NCI-H526 (cell line): ENCODE data around the gene SLC25A3.
"Not testable (repeated sequence)": the region's sequence is repeated elsewhere in the genome, so short reads cannot be mapped to it uniquely, and the experiment has no call there.

ENCODE experiments used
- DNase-seq, 2 experiments: peaks; one replicate each; lab custom pipeline; 2025; lab: John Stamatoyannopoulos, UW

Gene SLC25A3

DNA sequence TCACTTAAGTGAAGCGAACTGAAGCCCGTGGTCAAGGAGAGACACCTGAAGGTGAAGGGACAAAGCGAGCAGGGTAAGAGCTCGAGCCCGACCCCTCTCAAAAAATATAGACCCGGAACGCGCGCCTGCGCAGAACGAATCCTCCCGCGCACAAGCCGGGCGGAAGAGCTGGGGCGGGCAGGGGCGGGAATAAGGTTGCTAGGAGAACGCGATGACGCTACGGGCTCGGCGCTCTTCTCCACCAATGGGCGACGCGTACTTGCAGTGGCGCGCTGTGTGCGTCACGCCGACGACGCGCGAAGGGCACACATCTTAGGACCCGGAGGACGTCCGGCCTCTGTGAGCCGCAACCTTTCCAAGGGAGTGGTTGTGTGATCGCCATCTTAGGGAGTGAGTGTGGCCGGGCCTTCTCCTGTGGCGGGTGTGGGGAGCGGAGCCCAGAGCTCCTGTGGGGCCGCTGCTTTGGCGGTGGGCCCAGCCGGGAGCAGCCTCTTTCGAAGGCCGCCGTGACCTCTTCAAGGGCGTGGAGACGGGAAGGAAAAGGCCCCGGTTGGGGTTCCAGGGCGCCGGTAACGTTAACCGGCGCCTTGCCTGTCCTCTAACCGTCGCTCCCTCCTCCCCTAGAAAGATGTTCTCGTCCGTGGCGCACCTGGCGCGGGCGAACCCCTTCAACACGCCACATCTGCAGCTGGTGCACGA lies at the start of gene SLC25A3:
SLC25A3 (plus strand) TSS at position 336 of the 699 bp plus-strand sequence; CDS start at position 629, 293 bp downstream.
- peak; percentile 92 to 98 for DNase-seq

DNA sequence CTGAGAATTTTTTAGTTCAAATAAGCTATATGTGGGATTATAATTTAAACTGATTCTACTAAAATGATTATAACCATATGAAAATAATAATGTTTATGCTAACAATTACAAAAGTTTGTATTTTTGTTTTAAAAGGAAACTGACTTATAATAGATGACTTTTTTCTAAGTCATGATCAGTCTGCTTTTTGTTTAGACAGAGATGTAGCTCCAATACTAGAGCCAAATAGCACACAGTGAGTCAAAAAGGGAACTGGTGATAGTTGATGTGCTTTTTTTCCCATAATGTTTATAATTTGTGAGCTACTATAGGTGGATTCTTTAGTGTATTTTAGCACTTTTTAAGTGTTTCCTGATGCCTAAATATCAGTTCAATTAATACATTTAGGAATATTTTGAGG lies 49.8 kb upstream of the SLC25A3 start:
- DNase-seq = no peak

DNA sequence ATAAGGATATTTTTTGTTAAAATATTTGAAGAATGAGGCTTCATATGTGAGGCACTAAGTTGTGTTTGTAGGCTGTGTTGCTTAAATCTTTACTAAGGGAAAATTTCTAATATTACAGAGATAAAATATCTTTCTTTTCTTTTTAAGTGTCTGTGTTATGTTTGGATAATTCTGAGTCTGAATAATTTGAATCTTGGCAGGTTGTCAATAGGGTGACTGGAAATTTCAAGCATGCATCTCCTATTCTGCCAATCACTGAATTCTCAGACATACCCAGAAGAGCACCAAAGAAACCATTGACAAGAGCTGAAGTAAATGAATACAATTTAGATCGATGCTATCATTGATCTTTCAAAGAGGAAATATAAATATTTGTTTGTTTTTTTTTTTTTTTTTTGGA lies 48.7 kb upstream of the SLC25A3 start:
- no peak for DNase-seq

DNA sequence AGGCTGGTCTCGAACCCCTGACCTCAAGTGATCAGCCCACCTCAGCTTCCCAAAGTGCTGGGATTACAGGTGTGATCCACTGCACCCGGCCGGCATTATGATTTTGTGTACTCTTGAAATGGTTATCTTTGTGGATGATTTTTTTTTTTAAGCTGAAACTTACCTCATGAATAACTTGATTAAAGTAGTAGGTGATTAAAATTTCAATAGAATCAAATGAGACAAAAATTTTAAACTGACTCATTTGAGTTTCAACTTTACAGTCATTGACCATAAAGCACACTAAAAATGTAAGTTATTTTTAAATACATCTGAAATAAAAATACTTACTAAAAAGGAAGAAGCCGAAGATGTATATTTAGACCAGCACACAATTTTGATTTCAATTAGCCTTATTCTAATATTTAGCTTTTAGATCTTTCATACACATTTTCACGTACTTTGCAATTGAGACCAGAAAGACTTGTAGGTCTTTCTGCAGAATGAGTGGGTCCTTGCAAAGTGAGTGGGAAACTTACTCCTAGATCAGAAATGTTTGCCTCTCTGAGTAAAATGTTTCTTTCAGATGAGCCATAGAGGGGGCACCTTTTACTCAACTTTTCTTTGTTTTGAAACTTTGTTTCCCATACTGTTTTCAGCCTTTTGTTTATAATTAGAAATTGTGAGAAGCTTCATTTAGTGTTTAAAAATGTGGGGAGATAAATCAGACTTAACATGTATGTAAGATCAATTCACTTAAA lies 43.9 kb upstream of the SLC25A3 start:
- DNase-seq = no peak

DNA sequence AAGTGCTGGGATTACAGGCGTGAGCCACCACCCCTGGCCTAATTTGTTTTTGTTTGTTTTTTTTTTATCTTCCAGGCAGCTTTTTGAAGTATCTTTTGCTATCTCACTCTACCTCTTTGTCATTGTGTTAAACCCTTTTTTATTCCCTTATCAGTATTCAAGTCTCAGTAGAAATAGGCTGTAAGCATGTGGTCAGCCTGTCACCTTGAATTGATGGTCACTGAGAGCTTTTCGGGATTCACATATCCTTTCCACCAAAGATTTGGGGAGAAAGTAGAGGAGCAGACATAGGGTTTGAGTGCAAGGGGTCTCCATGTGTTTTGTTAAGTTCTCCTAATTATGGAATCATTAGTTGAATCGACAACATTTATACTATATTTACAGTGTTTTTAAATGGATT lies 41.7 kb upstream of the SLC25A3 start:
- DNase-seq = no peak

DNA sequence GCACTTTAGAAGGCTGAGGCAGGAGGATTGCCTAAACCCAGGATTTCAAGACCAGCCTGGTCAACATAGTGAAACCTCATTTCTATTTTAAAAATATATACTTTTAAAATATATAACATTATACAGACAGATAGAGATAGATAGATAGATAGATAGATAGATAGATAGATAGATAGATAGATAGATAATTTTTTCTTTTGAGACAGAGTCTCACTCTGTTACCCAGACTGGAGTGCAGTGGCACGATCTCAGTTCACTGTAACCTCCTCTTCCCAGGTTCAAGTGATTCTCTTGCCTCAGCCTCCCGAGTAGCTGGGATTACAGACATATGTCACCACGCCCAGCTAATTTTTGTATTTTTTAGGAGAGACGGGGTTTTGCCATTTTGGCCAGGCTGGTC lies 35.4 kb upstream of the SLC25A3 start:
- not testable (repeated sequence) for DNase-seq

DNA sequence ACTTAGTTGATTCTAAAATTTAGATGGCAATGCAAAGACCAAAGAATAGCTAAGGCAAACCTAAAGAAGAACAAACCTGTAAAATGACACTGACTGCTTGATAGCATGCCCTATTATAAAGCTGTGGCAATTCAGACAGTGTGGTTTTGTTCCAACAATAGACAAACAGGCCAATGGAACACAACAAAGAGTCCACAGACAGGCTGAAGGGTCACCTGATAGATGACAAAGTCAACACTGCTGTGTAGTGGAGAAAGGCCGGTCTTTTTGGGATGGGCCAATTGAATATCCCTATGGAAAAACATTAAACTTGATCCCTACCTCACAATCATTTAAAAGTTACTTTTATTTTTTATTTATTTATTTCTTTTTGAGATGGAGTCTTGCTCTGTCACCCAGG lies 33.8 kb upstream of the SLC25A3 start:
- no peak for DNase-seq

DNA sequence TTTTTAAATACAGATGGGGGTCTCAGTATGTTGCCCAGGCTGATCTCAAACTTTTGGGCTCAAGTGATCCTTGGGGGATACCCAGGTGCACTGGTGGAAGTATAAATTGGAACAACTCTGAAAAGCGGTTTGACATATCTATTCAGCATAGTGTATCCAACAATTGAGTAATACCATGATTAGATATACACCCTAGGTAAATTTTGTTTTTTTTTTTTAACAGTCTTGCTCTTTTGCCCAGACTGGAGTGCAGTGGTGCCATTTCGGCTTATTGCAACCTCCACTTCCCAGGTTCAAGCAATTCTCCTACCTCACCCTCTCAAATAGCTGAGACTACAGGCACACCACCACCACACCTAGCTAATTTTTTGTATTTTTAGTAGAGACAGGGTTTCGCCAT lies 31.6 kb upstream of the SLC25A3 start:
- DNase-seq = no peak

DNA sequence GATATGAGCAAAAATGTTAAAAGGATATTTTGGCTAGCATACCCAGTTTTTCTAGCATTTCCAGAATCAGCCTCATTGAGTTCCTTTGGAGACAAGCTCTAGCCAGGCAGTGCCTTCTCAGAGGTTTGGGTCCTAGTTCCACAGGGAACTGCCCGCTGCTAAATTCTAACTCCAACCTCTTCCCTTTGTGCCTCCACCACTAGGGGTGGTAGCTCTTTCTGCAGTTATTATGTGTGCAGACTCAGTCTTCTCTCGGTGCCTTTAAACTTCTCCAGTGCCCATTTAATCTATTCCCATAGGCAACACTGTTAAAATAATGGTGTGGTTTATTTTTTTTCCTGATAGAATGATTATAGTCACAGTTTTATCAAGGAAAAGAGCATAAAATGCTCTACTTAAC lies 21.5 kb upstream of the SLC25A3 start:
- peak in 1 of 2 experiments; percentile 37 for DNase-seq

DNA sequence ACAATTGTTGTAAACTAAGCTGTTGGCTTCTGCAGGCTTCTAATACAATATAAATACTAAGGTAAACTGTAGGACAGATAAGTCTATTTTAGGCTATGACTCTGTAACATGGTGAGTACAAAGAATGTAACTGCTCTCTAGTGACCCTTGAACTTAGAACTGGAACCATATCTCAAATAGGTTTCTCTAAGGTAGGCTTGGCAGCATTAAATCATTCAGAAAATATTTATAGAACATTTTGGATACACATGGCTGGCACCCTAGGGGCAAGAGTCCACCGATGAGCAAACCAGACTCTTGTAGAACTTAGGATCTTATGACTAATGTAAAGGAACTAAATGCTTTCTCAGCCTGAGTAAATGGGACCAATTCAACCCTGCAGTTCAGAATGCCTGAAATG lies 19.4 kb upstream of the SLC25A3 start:
- no peak for DNase-seq

DNA sequence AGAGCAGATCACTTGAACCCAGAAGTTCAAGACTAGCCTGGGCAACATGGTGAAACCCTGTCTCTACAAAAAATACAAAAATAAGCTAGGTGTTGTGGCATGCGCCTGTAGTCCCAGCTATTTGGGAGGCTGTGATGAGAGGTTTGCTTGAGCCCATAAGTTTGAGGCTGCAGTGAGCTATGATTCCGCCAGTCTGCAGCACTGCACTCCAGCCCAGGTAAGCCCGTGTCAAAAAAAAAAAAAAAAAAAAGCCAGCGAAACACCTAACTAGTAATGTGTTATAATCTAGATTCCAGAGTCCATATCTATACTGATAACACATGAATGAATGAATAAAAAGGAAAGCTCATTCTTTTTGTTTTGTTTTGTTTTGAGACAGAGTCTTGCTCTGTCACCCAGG lies 18.5 kb upstream of the SLC25A3 start:
- no peak for DNase-seq

DNA sequence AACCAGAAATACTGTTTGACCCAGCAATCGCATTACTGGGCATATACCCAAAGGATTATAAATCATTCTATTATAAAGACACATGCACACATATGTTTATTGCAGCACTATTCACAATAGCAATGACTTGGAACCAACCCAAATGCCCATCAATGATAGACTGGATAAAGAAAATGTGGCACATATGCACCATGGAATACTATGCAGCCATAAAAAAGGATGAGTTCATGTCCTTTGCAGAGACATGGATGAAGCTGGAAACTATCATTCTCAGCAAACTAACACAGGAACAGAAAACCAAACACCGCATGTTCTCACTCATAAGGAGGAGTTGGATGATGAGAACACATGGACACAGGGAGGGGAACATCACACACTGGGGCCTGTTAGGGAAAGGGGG lies 16.7 kb upstream of the SLC25A3 start:
- DNase-seq = not testable (repeated sequence)

DNA sequence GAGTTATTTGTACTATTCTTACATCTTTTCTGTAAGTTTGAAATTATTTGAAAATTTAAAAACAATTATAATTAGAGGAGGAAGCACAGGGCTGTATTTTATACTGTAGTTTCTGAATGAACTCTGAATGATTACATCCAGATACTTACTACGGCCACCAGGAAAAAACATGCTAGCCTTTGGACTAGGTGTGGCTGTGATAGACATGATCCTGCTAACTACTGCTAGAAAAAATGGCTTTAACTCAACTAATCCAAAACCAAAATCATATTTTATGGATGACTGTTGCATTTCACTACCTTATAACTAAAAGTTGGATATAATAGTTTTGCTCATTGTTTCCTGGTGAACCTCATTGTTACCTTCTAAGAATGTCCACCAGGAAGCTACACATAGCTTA lies 15.1 kb upstream of the SLC25A3 start:
- DNase-seq = no peak

DNA sequence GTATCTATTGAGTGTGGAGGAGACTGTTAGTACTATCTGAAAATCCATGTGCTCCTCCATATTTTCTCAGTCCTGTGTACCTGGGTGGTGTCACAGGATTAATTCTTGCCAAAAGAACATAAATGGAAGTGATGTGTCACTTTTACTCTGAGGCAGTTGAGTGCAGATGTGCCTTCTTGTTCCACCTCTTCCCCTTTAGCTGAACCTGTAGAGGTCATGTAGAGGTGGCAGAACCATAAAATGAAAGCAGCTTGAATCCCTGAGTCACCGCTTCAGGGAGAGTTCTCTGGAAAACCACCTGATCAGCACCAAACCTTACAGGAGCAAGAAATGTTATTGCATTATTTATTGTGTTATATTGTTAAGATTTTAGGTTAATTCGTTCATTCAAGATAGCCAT lies 14.7 kb upstream of the SLC25A3 start:
- DNase-seq = no peak

DNA sequence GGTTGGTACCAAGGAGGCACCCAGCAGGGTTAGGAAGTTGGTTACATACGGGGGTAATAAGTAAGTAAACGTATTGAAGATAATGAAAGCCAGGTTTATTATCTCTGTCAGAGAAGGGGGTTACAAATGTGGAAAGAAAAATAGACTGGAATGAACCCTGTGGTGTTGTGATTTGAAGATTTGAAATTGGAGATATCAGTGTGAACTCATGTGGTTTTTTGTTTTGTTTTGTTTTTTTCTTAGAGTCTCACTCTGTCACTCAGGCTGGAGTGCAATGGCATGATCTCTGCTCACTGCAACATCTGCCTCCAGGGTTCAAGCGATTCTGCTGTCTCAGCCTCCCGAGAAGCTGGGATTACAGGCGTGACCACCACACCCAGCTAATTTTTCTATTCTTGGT lies 14.1 kb upstream of the SLC25A3 start:
- DNase-seq = no peak

DNA sequence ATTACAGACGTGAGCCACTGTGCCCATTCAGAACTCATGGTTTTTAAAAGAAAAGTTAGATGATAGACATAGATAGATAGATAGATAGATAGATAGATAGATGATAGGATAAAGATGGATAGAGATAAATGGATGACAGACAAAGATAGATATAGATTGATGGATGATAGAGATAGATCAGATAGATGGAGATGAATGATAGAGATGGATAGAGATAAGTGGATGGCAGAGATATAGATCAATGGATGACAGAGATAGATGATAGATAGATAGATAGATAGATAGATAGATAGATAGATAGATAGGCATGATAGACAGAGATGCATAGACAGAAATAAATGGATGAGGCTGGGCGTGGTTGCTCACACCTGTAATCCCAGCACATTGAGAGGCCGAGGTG lies 13.7 kb upstream of the SLC25A3 start:
- no peak for DNase-seq

DNA sequence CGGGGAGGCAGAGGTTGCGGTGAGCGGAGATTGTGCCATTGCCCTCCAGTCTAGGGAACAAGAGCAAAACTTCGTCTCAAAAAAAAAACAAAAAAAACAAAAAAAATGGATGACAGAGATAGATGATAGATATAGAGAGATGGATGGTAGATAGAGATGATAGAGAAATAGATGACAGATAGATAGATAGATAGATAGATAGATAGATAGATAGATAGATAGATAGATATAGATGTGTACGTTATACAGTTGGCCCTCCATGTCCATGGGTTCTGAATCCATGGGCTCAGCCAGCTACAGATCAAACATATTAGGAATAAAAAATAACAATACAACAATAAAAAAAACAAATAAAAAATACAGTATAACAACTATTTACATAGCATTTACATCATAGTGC lies 12.8 kb upstream of the SLC25A3 start:
- DNase-seq = no peak

DNA sequence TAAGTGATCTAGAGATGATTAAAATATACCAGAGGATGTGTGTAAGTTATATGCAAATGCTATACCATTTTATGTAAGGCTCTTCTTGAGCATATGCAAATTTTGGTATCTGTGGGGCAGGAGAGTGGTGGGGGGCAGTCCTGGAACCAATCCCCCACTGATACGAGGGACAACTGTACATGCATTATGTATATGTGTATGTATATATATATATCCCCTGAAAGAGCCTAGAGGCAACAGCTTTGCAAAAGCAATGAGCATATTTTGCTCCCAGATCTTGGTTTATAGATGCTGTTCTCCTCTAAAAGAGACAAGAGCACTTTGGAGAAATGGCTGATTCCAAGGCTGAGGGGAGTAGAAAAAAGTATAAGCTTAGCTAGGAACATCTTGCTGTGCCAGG lies 12.4 kb upstream of the SLC25A3 start:
- DNase-seq = peak; percentile 68 to 71

DNA sequence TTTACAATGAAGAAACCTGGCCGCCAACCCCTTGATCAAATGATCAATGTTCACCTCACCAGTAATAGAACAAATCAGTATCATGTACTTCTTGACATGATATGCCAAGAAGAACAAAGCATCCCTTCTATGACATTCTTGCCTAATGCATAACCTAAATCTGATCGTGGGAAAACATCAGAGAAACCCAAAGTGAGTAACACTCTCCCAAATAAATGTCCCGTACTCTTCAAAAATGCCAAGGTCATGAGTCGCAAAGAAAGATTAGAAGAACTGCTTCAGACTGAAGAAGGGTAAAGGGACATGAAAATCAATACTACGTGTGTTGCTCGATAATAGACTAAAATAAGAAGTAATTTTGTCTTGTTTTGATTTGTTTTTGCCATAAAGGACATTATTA lies 11.4 kb upstream of the SLC25A3 start:
- DNase-seq = no peak

DNA sequence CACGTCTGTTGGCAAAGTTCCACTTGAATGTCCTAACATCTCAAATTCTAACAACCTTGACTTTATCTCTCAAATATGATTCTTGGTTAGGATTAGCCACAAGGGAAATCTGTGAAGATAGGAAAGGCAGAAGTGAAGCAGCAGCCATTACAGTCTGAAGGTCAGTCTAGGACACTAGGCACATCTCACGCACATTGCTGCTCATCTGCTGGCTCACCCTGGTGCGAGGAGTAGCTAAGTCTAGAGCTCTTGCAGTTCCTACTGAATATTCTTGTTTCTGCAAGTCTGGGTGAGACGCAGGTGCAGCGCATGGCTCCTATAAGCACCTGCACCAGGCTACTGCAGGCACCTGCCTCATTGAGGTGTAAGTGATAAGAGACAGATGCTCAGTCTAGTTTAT lies 6.4 kb upstream of the SLC25A3 start:
- peak; percentile 57 to 66 for DNase-seq

DNA sequence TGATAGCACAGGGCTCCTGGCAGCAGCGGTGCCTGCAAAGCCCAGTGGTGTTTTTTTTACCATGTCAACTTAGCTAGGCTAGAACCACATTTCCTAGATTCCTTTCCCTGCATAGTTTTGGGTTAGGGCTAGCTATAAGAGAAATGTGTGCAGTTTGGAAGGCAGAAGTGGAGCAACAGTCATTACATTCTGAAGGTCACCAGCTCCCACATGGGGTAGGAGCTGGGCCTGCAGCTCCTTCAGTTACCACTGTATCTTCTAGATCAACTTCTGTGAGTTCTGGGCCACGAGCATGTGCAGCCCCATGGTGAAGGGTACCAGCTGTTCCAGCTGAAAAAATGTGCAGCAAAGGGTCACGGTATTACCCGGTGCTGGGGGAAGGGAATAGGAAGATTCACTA lies 2.3 kb upstream of the SLC25A3 start:
- DNase-seq = no peak

DNA sequence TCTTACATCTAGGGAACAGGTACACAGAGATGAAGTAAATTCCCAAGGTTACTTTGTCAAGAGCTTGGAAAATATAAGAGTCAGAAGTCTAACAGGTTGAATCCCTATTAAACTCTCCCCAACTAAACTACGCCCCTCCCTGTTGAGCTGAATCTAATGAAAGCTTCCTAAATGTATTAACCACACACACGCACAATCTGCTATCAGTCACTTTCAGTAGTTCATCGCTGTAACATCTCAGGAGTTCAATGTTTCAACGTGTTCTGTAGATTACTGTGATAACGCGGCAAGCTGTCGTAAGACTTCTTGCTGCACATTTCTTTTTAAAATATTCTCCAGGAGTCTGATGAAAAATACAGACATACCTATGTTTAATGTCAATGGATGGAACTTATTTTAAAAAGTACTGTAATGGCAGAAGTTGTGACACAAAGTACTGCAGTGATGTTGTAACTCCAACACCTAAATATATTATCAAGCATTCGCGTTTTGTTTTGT lies 612 bp upstream of the SLC25A3 start:
- DNase-seq = peak in 1 of 2 experiments; percentile 49

DNA sequence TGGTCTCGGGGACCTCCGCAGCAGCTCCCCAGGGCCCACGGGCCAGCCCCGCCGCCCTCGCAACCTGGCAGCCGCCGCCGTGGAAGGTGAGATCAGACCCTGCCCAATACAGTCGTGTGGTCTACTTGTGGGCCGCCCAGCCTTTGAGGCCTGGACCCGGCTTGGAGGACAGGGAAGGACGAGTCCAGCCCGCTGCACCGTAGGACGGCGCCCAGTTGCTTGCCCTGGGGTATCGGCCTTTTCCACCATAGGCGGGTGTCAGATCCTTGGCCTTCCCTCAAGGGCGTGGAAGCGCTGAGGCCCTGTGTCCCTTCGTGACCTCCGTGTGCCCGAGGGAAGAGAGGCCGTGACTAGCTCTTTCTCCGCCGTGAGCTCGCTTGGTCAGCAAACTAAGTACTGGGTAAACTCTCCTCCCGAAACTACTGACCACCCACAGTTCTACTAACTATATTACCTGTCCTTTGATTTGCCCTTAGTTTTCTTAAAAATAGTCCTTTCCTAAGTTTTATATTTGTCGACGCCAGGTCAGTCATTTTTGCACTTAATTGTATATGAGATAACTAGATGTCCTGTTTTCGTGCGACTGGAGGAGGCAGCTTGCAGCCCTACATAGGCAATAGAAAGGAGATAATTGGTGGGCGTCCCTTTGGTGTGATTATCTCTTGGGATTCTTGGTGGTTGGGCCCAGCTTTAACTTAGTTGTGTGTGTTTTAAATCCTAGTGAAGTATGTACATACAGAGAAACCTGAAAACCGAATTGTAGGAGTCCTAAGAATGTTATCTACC lies 757 bp downstream of the SLC25A3 start:
- peak in 1 of 2 experiments; percentile 43 for DNase-seq
